Fibroblast of lung (primary cell): ENCODE measurements around the gene AKAP13.

Experiments
- EZH2 ChIP-seq: IDR thresholded peaks from 2 replicates; pipeline ENCODE4 v1.5.1; 2012; ENCODE audit warnings: low read length, control low read depth, mild to moderate bottlenecking; ENCODE audit errors: missing control alignments
- TF ChIP-seq, protein P1 (sequence below), 2 donors: IDR thresholded peaks in 1 of 2; conservative IDR thresholded peaks in 1 of 2; 1 replicate in 1 of 2; 2 replicates in 1 of 2; pipeline ENCODE4 v1.5.1; 2011 to 2012; ENCODE audit warnings: low read length in 2 of 2, control low read depth in 1 of 2, inconsistent platforms in 1 of 2, low read depth in 1 of 2, mild to moderate bottlenecking in 1 of 2

DNA sequence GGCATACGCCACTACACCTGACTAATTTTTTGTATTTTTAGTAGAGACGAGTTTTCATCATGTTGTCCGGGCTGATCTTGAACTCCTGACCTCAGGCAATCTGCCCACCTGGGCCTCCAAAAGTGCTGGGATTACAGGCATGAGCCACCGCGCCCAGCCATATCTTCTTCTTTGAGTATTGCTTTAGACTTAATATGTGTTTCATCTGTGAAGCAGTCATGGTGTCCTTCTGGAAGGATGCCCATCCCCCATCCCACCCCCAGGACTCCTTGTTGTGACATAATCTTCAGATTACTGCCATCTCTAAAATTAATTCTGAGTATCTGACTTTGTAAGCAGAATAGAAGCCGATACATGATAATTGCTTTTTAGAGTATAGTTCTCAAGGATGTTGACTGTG, 356.7 kb downstream of the AKAP13 start:
- TF ChIP-seq, protein P1, sequence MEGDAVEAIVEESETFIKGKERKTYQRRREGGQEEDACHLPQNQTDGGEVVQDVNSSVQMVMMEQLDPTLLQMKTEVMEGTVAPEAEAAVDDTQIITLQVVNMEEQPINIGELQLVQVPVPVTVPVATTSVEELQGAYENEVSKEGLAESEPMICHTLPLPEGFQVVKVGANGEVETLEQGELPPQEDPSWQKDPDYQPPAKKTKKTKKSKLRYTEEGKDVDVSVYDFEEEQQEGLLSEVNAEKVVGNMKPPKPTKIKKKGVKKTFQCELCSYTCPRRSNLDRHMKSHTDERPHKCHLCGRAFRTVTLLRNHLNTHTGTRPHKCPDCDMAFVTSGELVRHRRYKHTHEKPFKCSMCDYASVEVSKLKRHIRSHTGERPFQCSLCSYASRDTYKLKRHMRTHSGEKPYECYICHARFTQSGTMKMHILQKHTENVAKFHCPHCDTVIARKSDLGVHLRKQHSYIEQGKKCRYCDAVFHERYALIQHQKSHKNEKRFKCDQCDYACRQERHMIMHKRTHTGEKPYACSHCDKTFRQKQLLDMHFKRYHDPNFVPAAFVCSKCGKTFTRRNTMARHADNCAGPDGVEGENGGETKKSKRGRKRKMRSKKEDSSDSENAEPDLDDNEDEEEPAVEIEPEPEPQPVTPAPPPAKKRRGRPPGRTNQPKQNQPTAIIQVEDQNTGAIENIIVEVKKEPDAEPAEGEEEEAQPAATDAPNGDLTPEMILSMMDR (conservative IDR thresholded peaks at IDR 0.05 in 1 of 2, IDR thresholded peaks at IDR 0.05 in 1 of 2; ENCODE audit: low read depth in 1 of 2, low read length in 2 of 2): no peak
- no peak for TF ChIP-seq EZH2
